NK-92 (cell line): Measurements from ENCODE around the gene SLC12A2.

Source experiments
- DNase-seq: peaks from one replicate; lab custom pipeline; 2025; ENCODE audit not compliant: unreplicated experiment; lab: John Stamatoyannopoulos, UW

The SLC12A2 gene

GRCh38 chr5:128083033-128083810 lies at the start of gene SLC12A2:
TSS of gene SLC12A2 (plus strand) at chr5:128083766. CDS start at chr5:128083955, 189 bp downstream.
- peak; percentile 42 for DNase-seq

GRCh38 chr5:128035689-128036088 lies 47.9 kb upstream of the SLC12A2 start:
- no peak for DNase-seq

- no peak for DNase-seq
Observed at GRCh38 chr5:128036950-128037349, 46.6 kb upstream of the SLC12A2 start.

GRCh38 chr5:128038643-128039042 lies 44.9 kb upstream of the SLC12A2 start:
- no peak for DNase-seq

- DNase-seq: no peak
Observed at GRCh38 chr5:128040927-128041326, 42.6 kb upstream of the SLC12A2 start.

GRCh38 chr5:128052780-128053179 lies 30.8 kb upstream of the SLC12A2 start:
- no peak for DNase-seq

GRCh38 chr5:128053291-128053954 lies 30.1 kb upstream of the SLC12A2 start:
- DNase-seq: no peak

GRCh38 chr5:128060644-128061385 lies 22.8 kb upstream of the SLC12A2 start:
- no peak for DNase-seq

- DNase-seq: no peak
Observed at GRCh38 chr5:128062172-128062746, 21.3 kb upstream of the SLC12A2 start.

GRCh38 chr5:128074171-128074570 lies 9.4 kb upstream of the SLC12A2 start:
- no peak for DNase-seq

- DNase-seq: no peak
Observed at GRCh38 chr5:128074953-128075352, 8.6 kb upstream of the SLC12A2 start.

GRCh38 chr5:128077526-128077925 lies 6.0 kb upstream of the SLC12A2 start:
- DNase-seq: no peak

GRCh38 chr5:128081111-128081851 lies 2.3 kb upstream of the SLC12A2 start:
- DNase-seq: no peak

- no peak for DNase-seq
Observed at GRCh38 chr5:128082551-128083032, 974 bp upstream of the SLC12A2 start.

- no peak for DNase-seq
Observed at GRCh38 chr5:128083811-128084227, 253 bp downstream of the SLC12A2 start.

GRCh38 chr5:128084228-128085167 lies 932 bp downstream of the SLC12A2 start:
- no peak for DNase-seq

- no peak for DNase-seq
Observed at GRCh38 chr5:128085413-128085812, 1.8 kb downstream of the SLC12A2 start.

GRCh38 chr5:128091579-128091978 lies 8.0 kb downstream of the SLC12A2 start:
- no peak for DNase-seq

- no peak for DNase-seq
Observed at GRCh38 chr5:128092144-128092543, 8.6 kb downstream of the SLC12A2 start.
